ENCODE results near the gene CCDC187.

DNA sequence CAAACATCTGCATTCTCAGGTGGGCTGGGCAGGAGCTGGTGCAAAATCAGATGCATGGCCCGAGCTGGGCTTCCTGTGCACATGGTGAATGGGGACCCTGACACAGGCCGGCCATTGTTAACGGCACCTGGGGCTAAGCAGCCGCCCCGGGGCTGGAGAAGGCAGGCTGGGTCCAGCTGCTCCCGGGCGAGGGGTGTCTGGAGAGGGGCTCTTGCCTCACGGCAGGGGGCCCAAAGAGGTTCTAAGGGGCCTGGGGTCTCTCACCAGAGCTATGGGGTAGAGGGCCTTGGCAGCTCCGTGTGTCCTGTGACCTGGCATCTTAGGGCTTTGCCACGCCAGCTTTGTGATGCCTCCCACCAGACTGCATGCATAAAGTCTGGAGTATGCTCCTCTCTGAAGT, 53.2 kb downstream of the CCDC187 start:
- TF ChIP-seq, protein P1, sequence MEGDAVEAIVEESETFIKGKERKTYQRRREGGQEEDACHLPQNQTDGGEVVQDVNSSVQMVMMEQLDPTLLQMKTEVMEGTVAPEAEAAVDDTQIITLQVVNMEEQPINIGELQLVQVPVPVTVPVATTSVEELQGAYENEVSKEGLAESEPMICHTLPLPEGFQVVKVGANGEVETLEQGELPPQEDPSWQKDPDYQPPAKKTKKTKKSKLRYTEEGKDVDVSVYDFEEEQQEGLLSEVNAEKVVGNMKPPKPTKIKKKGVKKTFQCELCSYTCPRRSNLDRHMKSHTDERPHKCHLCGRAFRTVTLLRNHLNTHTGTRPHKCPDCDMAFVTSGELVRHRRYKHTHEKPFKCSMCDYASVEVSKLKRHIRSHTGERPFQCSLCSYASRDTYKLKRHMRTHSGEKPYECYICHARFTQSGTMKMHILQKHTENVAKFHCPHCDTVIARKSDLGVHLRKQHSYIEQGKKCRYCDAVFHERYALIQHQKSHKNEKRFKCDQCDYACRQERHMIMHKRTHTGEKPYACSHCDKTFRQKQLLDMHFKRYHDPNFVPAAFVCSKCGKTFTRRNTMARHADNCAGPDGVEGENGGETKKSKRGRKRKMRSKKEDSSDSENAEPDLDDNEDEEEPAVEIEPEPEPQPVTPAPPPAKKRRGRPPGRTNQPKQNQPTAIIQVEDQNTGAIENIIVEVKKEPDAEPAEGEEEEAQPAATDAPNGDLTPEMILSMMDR (IDR thresholded peaks at IDR 0.05), result no peak
- no peak for TF ChIP-seq POLR2A (IDR thresholded peaks at IDR 0.05)

Data from uterus (tissue), 2 donors.